Inflammatory macrophage treated with lipopolysaccharide for 4 hours (primary cell): ENCODE results near the gene BDNF.

Experiments
- DNase-seq: peaks from one replicate; pipeline ENCODE4 v3.0.0-alpha.2; 2020

The BDNF gene

GRCh38 chr11:27625347-27625912 is 74.8 kb downstream of the BDNF start:
- DNase-seq: no peak

DNA sequence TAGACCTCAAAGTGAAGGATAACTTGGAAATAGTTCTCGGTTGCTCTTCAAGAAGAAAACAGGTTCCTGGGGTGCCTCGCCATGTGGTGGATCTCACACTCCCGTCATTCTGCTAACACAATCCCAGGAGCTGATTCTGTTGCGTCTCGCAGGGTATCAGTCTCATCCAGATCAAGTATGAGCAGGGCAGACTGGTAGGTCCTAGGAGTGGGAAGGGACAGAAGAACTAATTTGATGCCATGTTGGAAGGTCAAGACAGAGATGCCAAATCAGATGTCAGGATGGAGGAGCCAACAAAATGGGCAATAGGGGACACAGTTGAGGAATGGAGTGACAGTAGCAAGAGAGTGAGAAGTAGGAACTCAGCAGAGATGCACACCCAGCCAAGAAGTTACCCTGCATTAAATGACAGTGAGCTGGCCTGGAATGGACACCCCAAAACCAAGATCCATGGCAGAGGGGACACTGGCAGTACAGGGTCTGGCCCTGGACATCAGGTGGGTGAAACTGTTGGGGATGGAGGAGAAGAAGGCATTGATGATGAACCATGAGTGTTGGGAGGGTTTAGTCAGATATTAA is 76.2 kb downstream of the BDNF start:
- no peak for DNase-seq

DNA sequence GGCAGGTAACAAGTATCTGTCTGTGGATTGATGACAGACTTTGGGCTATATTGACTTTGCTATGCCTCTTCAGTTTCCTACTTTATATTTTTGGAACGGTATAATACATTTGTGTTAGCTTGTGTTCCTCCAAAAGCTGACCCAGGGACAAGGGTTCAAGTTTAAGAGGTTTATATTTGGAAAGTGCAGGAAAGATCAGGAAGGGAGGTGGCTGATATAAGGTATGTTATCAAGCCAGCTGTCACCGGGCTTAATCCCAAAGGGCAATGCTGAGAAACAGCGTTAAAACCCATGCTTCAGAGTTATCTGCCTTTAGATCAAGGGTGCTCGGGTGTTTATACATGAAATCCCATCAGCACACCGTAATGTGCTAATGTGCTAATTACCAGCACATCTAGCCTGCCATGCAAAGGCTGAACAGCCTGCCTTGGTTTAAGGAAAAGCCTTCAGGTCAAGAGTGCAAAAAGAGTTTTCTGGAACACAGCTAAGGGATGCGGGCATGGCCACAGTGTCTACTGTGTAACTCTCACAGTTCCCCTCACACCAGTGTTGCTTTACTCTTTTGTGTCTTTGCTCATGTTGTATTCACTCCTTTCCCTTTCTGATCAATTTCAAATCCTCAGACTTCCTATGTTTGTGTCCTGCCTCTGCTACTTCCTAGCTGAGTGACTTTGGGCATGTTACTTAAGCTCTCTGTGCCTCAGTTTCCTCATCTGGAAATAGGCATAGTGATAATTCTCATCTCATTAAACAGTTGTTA is 77.5 kb downstream of the BDNF start:
- no peak for DNase-seq

DNA sequence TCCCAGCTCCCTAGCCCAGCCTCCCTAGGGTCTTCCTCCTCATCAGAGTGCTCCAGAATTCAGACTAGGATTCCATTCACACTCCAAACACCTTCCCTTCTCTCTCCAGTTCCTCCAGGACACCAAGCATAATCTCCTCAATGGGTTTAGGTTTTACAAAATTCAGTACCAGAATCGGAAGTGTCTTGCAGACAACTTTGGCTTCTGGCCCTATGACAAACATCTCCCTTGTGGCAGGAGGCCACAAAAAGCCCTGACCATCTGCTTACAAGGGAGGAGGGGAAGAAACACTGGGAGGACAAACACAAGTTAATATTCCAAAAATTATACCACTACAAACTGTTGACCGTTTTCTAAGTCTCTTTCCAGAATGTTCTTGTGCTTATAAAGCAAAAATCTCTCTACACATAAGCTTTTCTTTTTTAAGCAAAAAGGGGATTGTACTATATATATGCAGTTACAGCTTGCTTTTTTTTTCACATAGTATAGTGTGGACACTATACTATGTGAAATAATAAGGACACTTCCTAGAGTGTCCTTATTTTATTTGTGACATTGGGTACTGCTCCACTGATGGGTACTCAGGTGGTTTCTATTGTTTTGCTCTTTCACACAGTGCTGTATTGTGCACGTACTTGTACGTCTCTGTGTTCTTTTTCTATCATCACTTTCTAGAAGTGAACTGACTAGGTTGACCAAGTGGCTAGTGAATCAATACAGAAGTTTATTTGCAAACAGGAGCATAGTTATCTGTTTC is 78.7 kb downstream of the BDNF start:
- no peak for DNase-seq

- no peak for DNase-seq
These were observed 80.4 kb downstream of the BDNF start for GRCh38 chr11:27619763-27620335.

DNA sequence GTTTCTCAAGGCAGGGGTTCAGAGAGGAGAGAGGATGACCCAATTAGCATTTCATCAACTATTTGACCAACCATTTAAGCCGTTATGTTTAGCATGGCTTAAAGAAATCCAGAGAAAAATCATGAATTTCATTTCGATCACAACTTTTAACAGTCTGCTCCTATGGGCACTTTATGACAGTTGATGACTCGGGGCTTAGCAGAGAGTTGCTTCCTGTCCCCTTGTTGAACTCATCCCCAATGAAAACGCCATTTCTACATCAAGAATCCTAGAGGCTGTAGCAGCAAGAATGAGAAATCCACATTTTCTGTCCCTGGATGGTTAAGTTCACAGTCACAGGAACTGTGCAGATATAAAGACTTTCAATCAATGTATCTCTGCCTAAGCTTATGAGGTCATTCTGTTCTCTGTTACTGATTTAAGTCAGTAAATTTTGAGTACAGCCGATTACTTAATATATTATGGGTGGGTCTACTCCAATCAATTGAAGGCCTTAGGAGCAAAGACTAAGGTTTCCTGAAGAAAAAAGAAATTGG is 81.1 kb downstream of the BDNF start:
- no peak for DNase-seq

GRCh38 chr11:27618281-27618915 is 81.9 kb downstream of the BDNF start:
- DNase-seq: no peak

- DNase-seq: no peak
These were observed 83.5 kb downstream of the BDNF start for GRCh38 chr11:27616711-27617110.

DNA sequence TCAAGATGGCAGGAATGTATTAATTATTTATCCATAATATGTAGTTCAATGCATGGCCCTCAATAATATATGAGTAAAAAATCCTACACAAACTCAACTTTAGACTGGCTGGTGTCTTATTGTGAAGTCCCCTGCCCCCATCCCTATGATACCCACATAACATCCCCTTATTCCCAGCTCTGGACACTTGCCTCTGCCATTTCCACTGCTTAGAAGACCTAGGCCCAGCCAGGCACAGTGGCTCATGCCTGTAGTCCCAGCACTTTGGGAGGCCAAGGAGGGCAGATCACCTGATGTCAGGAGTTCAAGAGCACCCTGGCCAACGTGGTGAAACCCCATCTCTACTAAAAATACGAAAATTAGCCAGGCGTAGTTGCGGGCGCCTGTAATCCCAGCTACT is 84.4 kb downstream of the BDNF start:
- no peak for DNase-seq

- DNase-seq: no peak
These were observed 86.2 kb downstream of the BDNF start for GRCh38 chr11:27614092-27614491.

DNA sequence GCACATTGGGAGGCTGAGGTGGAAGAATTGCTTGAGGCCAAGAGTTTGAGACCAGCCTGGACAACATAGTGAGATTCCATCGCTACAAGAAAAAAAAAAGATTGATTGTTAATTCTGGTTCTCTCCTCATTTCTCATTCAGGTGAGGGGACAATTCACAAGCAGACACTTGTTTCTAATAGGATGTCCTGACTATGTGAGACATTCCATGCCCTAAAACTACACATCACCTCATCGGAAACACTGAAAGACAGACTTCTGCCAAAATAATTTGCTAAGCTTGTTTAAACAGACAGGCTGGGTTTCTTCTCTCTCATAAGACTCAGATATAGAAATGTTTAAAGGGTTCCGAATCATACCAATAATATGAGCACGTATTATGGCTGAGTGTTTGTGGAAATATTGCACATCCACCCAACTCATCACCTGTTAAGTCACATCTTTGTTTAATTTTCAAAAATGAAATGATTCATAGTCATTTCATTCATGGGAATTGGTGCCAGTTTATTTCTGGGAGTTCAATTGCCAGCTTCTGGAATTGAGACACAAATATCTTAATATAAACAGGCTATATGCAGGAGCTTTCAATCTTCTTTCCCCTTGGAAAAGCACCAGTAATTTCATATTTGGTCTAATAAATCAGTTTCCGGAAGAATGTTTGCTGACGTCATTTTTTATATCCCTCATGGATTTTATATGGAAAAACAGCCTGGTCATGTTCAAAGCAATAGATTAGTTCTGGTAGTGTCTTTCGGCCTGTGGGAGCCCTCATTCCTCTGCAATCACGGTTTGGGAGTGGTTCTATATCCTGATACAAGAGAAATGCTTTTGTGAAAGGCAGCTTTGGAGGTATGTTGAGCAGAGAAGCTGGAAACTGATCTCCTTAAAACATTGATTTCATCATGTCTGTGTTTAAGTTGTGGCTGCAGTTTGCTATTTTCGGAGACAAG is 87.0 kb downstream of the BDNF start:
- DNase-seq: no peak

GRCh38 chr11:27611947-27612455 is 88.3 kb downstream of the BDNF start:
- no peak for DNase-seq

DNA sequence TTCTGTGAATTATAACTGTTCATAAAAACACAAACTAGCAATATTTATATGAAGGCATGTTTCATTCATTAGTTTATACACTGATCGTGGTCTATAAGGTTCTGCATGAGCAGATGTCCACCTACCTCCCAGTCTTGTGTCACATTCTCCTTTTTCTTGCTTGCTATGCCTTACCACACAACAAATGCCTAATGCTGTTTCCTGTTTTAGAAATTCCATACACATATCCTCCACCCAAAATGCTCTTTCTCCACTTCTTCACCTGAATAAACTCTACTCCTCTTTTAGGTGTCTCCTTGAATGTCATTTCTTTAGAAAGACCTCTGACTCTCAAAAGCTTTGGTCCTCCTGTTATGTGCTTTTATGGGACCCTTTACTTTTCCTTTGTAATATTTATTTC is 88.9 kb downstream of the BDNF start:
- no peak for DNase-seq

DNA sequence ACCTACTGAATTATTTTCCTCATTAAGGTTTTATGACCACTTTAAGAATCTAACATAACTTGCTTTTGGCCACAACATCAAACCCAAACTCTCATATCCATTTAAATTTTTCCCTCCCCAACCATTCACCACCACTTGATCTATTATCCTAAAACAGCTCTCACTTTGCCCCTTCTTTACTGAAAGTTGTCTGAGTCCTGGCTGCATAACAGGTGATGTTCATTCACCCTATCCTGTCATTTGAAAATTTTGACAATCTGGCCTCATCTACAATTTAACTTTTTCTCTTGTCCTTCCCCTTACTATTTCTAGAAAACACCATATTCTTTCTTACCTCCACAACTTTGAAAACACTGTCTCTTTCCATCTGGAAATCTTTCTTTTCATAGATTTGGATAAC is 89.3 kb downstream of the BDNF start:
- DNase-seq: no peak

DNA sequence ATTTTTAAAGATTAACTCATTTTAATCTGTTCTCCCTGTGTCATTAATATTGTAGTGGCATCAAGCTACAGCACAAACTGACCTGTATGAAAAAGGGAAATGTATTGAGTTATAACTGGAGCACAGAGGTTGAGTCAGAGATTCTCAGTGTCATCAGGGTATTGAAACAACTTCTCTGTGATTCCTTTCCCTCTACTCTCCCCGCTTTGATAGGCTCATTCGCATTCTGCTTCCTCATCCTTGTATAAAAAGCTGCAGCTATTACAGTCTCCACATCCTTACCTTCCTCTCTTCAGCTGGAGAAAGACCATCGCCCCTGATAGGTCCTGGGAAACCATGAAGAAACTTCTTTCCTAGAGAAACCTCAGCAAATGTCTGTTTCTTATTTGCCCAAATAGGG is 90.0 kb downstream of the BDNF start:
- no peak for DNase-seq

- DNase-seq: no peak
These were observed 91.3 kb downstream of the BDNF start for GRCh38 chr11:27608951-27609350.

GRCh38 chr11:27605422-27605821 is 94.8 kb downstream of the BDNF start:
- no peak for DNase-seq
